MM.1S (cell line): ENCODE data around the gene DCP2.

ENCODE experiments used
- DNase-seq: peaks from one replicate; pipeline ENCODE4 v3.0.0-alpha.2; 2015
- H2AFZ ChIP-seq: fragments of 300-600 bp; sonication (generic); 2 replicates; pipeline ENCODE4 v1.6.0; 2016; ENCODE audit warnings: antibody characterized with exemption, low read length
- H3F3A ChIP-seq: fragments of 300-600 bp; sonication (generic); 2 replicates; pipeline ENCODE4 v1.6.1; 2016; ENCODE audit warnings: mild to moderate bottlenecking, antibody characterized with exemption, low read length, moderate library complexity, mixed read lengths; ENCODE audit not compliant: insufficient read depth
- H3K27ac ChIP-seq: fragments of 300-600 bp; sonication (generic); 2 replicates; pipeline ENCODE4 v1.5.1; 2016; ENCODE audit warnings: mild to moderate bottlenecking, low read length
- H3K27me3 ChIP-seq: fragments of 300-600 bp; sonication (generic); replicated peaks from 2 replicates; pipeline ENCODE4 v1.6.0; 2016; ENCODE audit warnings: low read length; ENCODE audit not compliant: insufficient read depth
- H3K36me3 ChIP-seq: fragments of 300-600 bp; sonication (generic); replicated peaks from 2 replicates; pipeline ENCODE4 v1.6.1; 2016; ENCODE audit warnings: mild to moderate bottlenecking, low read length, mixed read lengths; ENCODE audit not compliant: insufficient read depth
- H3K4me1 ChIP-seq: fragments of 300-600 bp; sonication (generic); 2 replicates; pipeline ENCODE4 v1.6.1; 2016; ENCODE audit warnings: low read length, mixed read lengths
- H3K4me2 ChIP-seq: fragments of 300-600 bp; sonication (generic); 2 replicates; pipeline ENCODE4 v1.6.0; 2016; ENCODE audit warnings: low read depth, low read length
- H3K4me3 ChIP-seq: fragments of 300-600 bp; sonication (generic); 2 replicates; pipeline ENCODE4 v1.5.1; 2016; ENCODE audit warnings: low read length, mixed read lengths
- H3K79me2 ChIP-seq: fragments of 300-600 bp; sonication (generic); 2 replicates; pipeline ENCODE4 v1.6.1; 2016; ENCODE audit warnings: mixed run types, low read length, mixed read lengths
- H3K9ac ChIP-seq: fragments of 300-600 bp; sonication (generic); 2 replicates; pipeline ENCODE4 v1.6.1; 2016; ENCODE audit warnings: low read length, mixed read lengths
- H3K9me2 ChIP-seq: fragments of 300-600 bp; sonication (generic); replicated peaks from 2 replicates; pipeline ENCODE4 v1.6.1; 2016; ENCODE audit warnings: mild to moderate bottlenecking, low read length, mixed read lengths; ENCODE audit not compliant: insufficient read depth
- H3K9me3 ChIP-seq: fragments of 300-600 bp; sonication (generic); replicated peaks from 2 replicates; pipeline ENCODE4 v1.6.1; 2016; ENCODE audit warnings: mild to moderate bottlenecking, low read length, mixed read lengths; ENCODE audit not compliant: insufficient read depth
- H4K20me1 ChIP-seq: fragments of 300-600 bp; sonication (generic); 2 replicates; pipeline ENCODE4 v1.6.1; 2016; ENCODE audit warnings: mild to moderate bottlenecking, low read length, moderate library complexity, mixed read lengths; ENCODE audit not compliant: insufficient read depth
- EZH2 ChIP-seq: fragments of 300-600 bp; sonication (generic); optimal IDR thresholded peaks from 2 replicates; pipeline ENCODE3; 2017; ENCODE audit warnings: low read depth, mild to moderate bottlenecking, antibody characterized with exemption, low read length, mixed read lengths
- EZH2phosphoT487 ChIP-seq: fragments of 300-600 bp; sonication (generic); IDR thresholded peaks from 2 replicates; pipeline ENCODE4 v1.6.1; 2018; ENCODE audit warnings: antibody characterized with exemption, low read length
- TF ChIP-seq, protein P1 (sequence below): fragments of 300-600 bp; sonication (generic); IDR thresholded peaks from 2 replicates; pipeline ENCODE4 v1.5.1; 2016; ENCODE audit warnings: antibody characterized with exemption, low read length, mixed read lengths

The DCP2 gene

GRCh38 chr5:113038136-113038535 lies 61.5 kb downstream of the DCP2 start:
- no peak overlapping the region for H3K9ac ChIP-seq
- no peak for TF ChIP-seq EZH2phosphoT487
- TF ChIP-seq, protein P1, sequence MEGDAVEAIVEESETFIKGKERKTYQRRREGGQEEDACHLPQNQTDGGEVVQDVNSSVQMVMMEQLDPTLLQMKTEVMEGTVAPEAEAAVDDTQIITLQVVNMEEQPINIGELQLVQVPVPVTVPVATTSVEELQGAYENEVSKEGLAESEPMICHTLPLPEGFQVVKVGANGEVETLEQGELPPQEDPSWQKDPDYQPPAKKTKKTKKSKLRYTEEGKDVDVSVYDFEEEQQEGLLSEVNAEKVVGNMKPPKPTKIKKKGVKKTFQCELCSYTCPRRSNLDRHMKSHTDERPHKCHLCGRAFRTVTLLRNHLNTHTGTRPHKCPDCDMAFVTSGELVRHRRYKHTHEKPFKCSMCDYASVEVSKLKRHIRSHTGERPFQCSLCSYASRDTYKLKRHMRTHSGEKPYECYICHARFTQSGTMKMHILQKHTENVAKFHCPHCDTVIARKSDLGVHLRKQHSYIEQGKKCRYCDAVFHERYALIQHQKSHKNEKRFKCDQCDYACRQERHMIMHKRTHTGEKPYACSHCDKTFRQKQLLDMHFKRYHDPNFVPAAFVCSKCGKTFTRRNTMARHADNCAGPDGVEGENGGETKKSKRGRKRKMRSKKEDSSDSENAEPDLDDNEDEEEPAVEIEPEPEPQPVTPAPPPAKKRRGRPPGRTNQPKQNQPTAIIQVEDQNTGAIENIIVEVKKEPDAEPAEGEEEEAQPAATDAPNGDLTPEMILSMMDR: no peak
- no peak for TF ChIP-seq EZH2
- no peak for DNase-seq

DNA sequence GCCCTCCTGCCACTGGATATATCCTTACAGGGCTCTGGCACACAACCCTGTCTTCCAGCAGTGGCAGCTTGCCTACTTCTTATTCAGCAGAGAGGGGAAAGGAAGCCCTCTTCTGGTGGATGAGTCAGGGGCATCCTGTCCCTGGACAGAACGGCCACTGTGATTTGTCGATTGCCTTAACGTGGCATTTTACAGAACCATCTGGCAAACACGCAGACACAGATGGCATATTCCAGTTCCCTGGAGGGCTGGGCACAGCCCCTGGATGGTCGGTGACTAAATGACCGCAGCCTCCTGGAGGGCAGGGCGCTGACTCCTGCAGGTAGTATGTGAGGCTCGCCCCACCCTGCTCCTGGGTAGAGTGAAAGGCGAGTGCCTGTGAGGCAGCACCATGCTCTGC lies 62.1 kb downstream of the DCP2 start:
- H3K79me2 ChIP-seq: 0 out of 2 replicates have a peak, but pooled peaks cover 5% of the 10 kb centered on the region
- H3K4me3 ChIP-seq: no peak overlapping the region
- no peak for DNase-seq
- H3K9me3 ChIP-seq: no peaks in the 10 kb centered on the region
- no peaks in the 10 kb centered on the region for H3F3A ChIP-seq
- no peak overlapping the region for H3K4me2 ChIP-seq
- no peaks in the 10 kb centered on the region for H4K20me1 ChIP-seq
- no peaks in the 10 kb centered on the region; the same call in 1 of the 2 replicates for H3K36me3 ChIP-seq
- no peak overlapping the region for H3K9ac ChIP-seq
- H3K27me3 ChIP-seq: no peaks in the 10 kb centered on the region
- no peak overlapping the region for H2AFZ ChIP-seq
- TF ChIP-seq EZH2phosphoT487: no peak
- TF ChIP-seq EZH2: no peak
- no peaks in the 10 kb centered on the region for H3K4me1 ChIP-seq
- H3K9me2 ChIP-seq: no peaks in the 10 kb centered on the region
- no peak overlapping the region for H3K27ac ChIP-seq

More at GRCh38 chr5:113038136-113038535, 61.5 kb downstream of the DCP2 start:
- H2AFZ ChIP-seq: no peak overlapping the region
- no peaks in the 10 kb centered on the region for H3F3A ChIP-seq
- H4K20me1 ChIP-seq: no peaks in the 10 kb centered on the region
- no peaks in the 10 kb centered on the region for H3K9me3 ChIP-seq
- no peak overlapping the region for H3K27ac ChIP-seq
- H3K4me3 ChIP-seq: no peak overlapping the region
- no peaks in the 10 kb centered on the region; the same call in 1 of the 2 replicates for H3K36me3 ChIP-seq
- H3K79me2 ChIP-seq: no peaks in the 10 kb centered on the region
- H3K27me3 ChIP-seq: no peaks in the 10 kb centered on the region
- H3K9me2 ChIP-seq: no peaks in the 10 kb centered on the region
- H3K4me2 ChIP-seq: no peak overlapping the region
- H3K4me1 ChIP-seq: no peaks in the 10 kb centered on the region

GRCh38 chr5:113039229-113039933 lies 62.8 kb downstream of the DCP2 start:
- H3K9me3 ChIP-seq: no peaks in the 10 kb centered on the region
- H3K36me3 ChIP-seq: peaks cover 4% of the 10 kb centered on the region; the same call in 1 of the 2 replicates
- H3K4me3 ChIP-seq: no peak overlapping the region
- H4K20me1 ChIP-seq: no peaks in the 10 kb centered on the region
- H3K9me2 ChIP-seq: no peaks in the 10 kb centered on the region
- no peaks in the 10 kb centered on the region for H3K27me3 ChIP-seq
- TF ChIP-seq EZH2 (no peak), EZH2phosphoT487 (no peak)
- TF ChIP-seq, protein P1: no peak
- H3F3A ChIP-seq: no peaks in the 10 kb centered on the region
- H2AFZ ChIP-seq: no peak overlapping the region
- H3K9ac ChIP-seq: no peak overlapping the region
- no peaks in the 10 kb centered on the region for H3K4me1 ChIP-seq
- H3K79me2 ChIP-seq: 0 out of 2 replicates have a peak, but pooled peaks cover 5% of the 10 kb centered on the region
- no peak overlapping the region for H3K27ac ChIP-seq
- DNase-seq: no peak
- H3K4me2 ChIP-seq: no peak overlapping the region

DNA sequence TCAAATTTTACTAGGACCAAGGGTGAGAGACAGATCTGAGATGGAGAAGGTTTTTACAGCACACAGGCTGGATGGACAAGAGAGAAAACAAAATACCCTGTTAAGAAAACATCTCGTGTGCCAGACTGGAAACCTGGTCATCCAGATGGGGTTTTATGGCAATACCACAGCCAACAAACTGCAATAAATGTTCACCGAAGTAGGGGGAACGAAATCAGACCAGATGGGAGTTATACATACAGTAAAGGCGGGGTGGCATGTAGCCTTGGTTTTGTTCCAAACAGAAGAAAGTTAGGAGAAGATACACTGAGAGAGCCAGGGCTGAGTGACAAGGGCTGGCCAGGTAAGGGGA lies 63.3 kb downstream of the DCP2 start:
- no peak overlapping the region for H3K9ac ChIP-seq

More for the DNA sequence above, 63.3 kb downstream of the DCP2 start:
- H3K4me2 ChIP-seq: no peak overlapping the region
- TF ChIP-seq, protein P1: no peak
- TF ChIP-seq EZH2phosphoT487: no peak
- TF ChIP-seq EZH2: no peak
- H3K9me2 ChIP-seq: no peaks in the 10 kb centered on the region
- peaks cover 4% of the 10 kb centered on the region; the same call in 1 of the 2 replicates for H3K36me3 ChIP-seq
- H4K20me1 ChIP-seq: no peaks in the 10 kb centered on the region
- H3K4me3 ChIP-seq: no peak overlapping the region
- no peak overlapping the region for H2AFZ ChIP-seq
- no peaks in the 10 kb centered on the region for H3K27me3 ChIP-seq
- DNase-seq: no peak
- no peaks in the 10 kb centered on the region for H3K4me1 ChIP-seq
- no peaks in the 10 kb centered on the region for H3F3A ChIP-seq
- no peak overlapping the region for H3K27ac ChIP-seq
- H3K79me2 ChIP-seq: 0 out of 2 replicates have a peak, but pooled peaks cover 6% of the 10 kb centered on the region
- H3K9me3 ChIP-seq: no peaks in the 10 kb centered on the region
